Measurements from ENCODE around the gene ASCC1.

ASCC1 gene

DNA sequence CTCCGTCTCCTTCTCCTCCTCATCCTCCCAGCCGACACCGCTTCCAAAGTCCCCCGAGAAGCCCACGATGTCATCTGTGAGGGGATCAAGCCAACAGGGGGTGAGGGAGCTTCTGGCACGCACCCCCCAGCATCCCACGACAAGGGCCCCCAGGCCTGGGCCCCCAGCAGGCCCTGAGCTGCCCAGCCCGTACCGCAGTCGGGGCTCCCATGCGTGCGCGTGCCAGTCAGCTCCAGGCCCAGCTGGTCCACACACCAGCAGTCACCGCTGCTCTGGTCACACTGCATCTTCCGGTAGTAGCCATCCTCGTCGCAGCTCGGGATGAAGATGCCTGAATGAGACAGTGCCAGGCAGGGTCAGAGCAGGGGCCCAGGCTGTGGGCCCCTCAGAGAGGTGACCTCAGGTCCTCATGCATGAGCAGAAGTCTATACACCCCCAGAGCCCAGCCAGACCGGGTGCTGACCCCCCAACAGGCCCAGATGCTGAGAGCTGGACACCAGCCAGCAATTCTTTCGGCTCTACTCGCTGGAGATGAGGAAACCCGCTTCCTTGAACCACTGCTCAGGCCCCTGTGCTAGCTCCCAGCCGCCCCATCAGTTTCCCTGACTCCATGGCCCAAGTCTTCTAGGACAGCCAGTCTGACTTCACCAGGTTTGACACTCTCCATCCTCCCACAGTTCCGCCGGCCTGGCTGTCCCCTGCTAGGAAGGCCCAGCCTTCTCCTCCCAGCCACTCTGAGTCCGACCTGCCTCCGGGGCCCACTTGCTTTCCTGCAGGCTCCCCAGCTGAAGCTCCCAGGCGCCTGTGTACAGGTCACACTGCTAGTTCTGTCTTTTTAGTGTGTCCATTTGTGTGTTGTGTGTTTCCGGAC lies 153.0 kb downstream of the ASCC1 start:
- no peak for DNase-seq

GRCh38 chr10:72062382-72062781 lies 153.7 kb downstream of the ASCC1 start:
- no peak for DNase-seq

DNA sequence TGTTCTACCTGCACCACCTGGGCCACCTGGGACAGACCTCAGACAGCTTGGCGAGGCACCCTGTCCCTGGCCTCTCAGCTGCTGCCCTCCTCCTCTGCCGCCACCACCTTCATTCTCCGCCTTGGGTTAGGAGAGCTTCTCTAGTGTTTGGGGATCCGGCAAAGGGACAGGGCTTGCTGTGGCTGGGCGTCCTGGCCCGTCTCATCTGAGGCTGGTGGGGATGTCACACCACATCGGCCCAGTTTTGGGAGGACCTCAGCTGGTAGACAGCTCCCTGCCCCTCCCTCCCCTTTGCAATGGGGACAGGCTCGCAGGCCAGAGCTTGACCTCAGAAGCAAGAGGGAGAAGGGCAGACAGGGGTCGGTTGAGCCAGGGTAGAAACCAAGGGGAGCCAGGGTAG lies 154.1 kb downstream of the ASCC1 start:
- DNase-seq = no peak

DNA sequence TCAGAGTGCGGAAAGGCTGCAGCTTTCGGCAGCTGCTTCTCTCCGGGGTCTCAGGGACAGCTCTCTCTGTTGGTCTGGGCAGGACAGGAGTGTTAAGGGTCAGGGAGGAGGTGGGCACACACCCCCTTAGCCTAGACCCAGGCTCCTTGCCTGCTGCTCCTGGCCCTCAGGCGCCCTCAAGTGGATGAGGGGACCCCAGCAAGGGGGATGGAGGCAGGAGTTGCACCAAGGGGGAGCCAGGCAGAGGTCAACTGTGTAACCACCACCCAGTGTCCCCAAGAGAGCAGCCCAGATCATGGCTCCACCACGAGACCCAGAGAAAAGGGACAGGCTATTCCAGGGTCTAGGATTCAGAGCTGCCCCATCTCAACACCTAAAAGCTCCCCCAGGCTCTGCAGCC lies 154.6 kb downstream of the ASCC1 start:
- DNase-seq = no peak

DNA sequence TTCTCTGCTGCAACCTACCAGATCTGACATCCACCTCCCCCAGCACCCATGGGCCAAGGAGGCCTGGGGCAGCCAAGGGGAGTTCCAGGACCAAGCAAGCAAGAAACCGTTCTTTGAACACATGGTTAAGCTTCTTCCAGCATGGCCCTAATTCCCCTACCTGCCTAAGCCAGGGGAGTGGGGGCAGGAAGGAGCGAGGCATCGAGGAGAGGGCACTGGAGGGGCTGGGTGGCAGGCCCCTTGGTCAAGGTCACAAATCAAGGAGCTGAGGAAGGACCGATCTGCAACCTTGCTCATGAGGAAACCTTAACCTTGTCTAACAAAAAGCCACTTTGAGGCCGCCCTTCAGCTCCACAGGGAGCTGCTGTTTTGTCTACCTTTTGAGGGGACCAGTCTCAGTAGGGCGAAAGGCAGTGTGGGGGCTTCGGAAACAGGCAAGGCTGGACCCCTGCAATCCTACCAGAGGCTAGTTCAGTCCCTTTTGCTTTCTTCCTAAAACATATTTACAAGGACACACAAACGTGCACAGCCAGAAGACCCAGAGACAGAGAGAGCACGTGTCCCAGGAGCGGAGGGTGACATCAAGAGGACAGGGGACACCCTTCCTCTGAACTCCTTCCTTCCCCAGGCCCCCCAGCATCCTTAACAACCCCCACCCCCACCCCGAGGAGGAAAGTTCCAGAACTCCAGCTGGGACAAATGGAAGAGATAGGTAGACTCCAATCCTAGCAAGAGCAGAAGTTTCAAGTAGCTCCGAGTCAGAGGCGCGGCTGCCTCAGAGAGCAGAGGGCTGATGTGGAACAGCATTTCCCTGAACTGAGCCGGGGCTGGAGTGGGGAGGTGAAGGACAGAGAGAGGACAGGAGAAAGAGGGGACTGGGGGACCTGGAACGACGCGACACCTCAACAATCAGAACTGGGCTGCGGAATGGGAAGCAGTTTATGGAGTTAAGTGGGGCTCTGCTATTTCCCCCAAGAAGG lies 155.9 kb downstream of the ASCC1 start:
- DNase-seq = no peak

DNA sequence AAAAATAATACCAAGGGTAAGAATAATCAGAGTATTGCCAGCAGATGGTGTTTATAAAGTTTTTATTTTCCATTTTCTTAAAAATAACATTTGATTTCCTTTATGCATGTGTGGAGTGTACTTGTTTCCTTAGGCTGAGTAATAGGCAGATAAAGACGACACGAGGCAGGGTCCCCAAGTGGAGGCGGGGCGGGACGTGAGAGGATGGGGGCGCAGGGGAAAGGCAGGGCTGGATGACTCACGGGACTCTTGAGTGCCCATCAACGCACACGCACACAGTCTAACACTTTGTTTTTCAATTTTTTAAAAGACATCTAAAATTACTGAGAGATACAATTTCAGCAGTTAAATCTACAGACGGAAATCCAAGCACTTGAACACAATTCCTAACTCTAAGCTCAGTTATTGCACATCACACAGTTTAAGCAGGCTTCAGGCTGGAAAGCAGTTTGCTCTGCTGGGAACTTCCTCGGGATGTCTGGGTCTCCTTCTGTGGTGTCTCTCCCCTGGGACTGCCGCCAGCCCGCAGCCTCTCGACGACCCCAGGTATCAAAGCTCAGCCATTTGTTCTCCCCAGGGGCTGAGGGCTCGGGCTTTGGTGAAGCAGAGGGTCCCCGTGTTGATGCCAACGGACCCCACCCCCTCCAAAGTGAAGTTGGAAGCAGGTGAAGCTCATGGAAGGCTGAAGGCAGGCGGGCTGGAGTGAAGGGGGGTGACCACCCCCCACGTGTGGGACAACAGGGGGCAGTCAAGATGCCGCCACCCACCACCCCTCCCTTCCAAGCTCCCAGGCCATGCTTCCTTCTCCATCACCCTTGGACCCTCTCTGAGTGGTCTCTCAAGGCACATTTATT lies 156.9 kb downstream of the ASCC1 start:
- peak in 1 of 5 experiments; percentile 28 for DNase-seq

GRCh38 chr10:72058347-72058898 lies 157.7 kb downstream of the ASCC1 start:
- no peak for DNase-seq

GRCh38 chr10:72056932-72057751 lies 158.9 kb downstream of the ASCC1 start:
- DNase-seq = no peak

- no peak for DNase-seq
Measured at GRCh38 chr10:72056113-72056512, 160.0 kb downstream of the ASCC1 start.

- no peak for DNase-seq
Measured at GRCh38 chr10:72053690-72054089, 162.4 kb downstream of the ASCC1 start.

DNA sequence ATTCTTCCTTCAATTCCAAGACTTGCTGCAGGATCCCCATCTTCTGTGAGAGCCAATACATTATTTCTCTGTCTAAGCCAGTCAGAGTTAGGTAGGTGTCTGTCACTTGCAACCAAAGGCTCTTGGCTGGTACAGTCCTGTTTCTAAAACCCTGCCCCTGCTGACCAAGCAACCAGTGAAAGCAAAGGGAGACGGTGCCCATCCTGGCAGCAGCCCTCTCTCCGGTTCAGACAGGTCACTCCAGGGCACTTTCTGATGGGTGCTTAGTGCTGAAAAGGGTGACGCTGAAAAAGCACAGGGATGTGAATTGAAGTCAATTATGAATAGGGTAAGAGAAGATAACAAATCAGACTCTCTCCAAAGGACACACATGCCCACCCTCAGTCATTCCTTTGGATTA lies 165.2 kb downstream of the ASCC1 start:
- no peak for DNase-seq

- DNase-seq = no peak
Measured at GRCh38 chr10:72049969-72050781, 165.9 kb downstream of the ASCC1 start.

GRCh38 chr10:72049472-72049871 lies 166.6 kb downstream of the ASCC1 start:
- no peak for DNase-seq

GRCh38 chr10:72048450-72049124 lies 167.5 kb downstream of the ASCC1 start:
- peak; percentile 64 to 93 (median 79) for DNase-seq
